ENCODE measurements around the gene HDAC4.

The HDAC4 gene

GRCh38 chr2:239302808-239303557 lies 97.8 kb downstream of the HDAC4 start:
- Histone ChIP-seq H3K36me3 (ENCODE audit: control insufficient read depth in 1 of 2, insufficient read depth in 2 of 2, low read length in 2 of 2) (no peaks in the 10 kb centered on the region), H3K4me2 (ENCODE audit: low read length) (no peak overlapping the region), H3K79me2 (ENCODE audit: control insufficient read depth, insufficient read depth, low read length, poor library complexity) (peaks cover 2% of the 10 kb centered on the region), H3K27me3 (ENCODE audit: insufficient read depth, low read length) (no peaks in the 10 kb centered on the region), H3K9me3 (ENCODE audit: insufficient read depth, low read depth, low read length) (peaks cover 3% of the 10 kb centered on the region), H4K91ac (ENCODE audit: low read depth, low read length) (no peak overlapping the region), H2BK5ac (ENCODE audit: low read depth, low read length, poor library complexity) (no peak overlapping the region), H3K4me3 (ENCODE audit: low read depth, low read length) (no peak overlapping the region), H2AFZ (ENCODE audit: insufficient read depth, low read length, poor library complexity) (no peak overlapping the region), H3K4ac (ENCODE audit: low read depth, low read length) (no peak overlapping the region), H3K23ac (ENCODE audit: low read length) (no peak overlapping the region), H3K27ac (ENCODE audit: low read depth, low read length) (no peak overlapping the region), H2AK5ac (ENCODE audit: low read length) (no peak overlapping the region), H3K4me1 (ENCODE audit: control insufficient read depth in 1 of 2, insufficient read depth in 2 of 2, low read length in 2 of 2) (peaks cover 11 to 15% of the 10 kb centered on the region in 2 experiments), H2BK120ac (ENCODE audit: insufficient read depth, low read length, poor library complexity) (no peak overlapping the region), H3K14ac (ENCODE audit: low read length) (no peak overlapping the region), H2BK12ac (ENCODE audit: low read length) (no peak overlapping the region), H4K8ac (ENCODE audit: low read depth, low read length) (no peak overlapping the region), H3K79me1 (ENCODE audit: low read length) (peaks cover 3% of the 10 kb centered on the region), H3K9ac (ENCODE audit: low read length) (no peak overlapping the region), H4K12ac (ENCODE audit: low read depth, low read length) (no peak overlapping the region), H3K18ac (ENCODE audit: low read length) (no peak overlapping the region)
- DNase-seq, result peak in 1 of 2 donors; percentile 13
- no CpG with 5 or more reads among the region's 28 CpGs for WGBS (ENCODE audit: extremely low coverage, insufficient coverage, insufficient read length)

- Histone ChIP-seq H2BK12ac (ENCODE audit: low read length) (no peak overlapping the region), H2AK5ac (ENCODE audit: low read length) (no peak overlapping the region), H3K14ac (ENCODE audit: low read length) (no peak overlapping the region), H3K79me1 (ENCODE audit: low read length) (peaks cover 3% of the 10 kb centered on the region), H3K4me1 (ENCODE audit: control insufficient read depth in 1 of 2, insufficient read depth in 2 of 2, low read length in 2 of 2) (peaks cover 11 to 15% of the 10 kb centered on the region in 2 experiments), H3K4me2 (ENCODE audit: low read length) (no peak overlapping the region), H3K4me3 (ENCODE audit: low read depth, low read length) (no peak overlapping the region), H3K79me2 (ENCODE audit: control insufficient read depth, insufficient read depth, low read length, poor library complexity) (peaks cover 2% of the 10 kb centered on the region), H3K9me3 (ENCODE audit: insufficient read depth, low read depth, low read length) (peaks cover 3% of the 10 kb centered on the region), H4K12ac (ENCODE audit: low read depth, low read length) (no peak overlapping the region), H3K4ac (ENCODE audit: low read depth, low read length) (no peak overlapping the region), H2BK5ac (ENCODE audit: low read depth, low read length, poor library complexity) (no peak overlapping the region), H4K8ac (ENCODE audit: low read depth, low read length) (no peak overlapping the region), H3K27ac (ENCODE audit: low read depth, low read length) (no peak overlapping the region), H2AFZ (ENCODE audit: insufficient read depth, low read length, poor library complexity) (no peak overlapping the region), H3K36me3 (ENCODE audit: control insufficient read depth in 1 of 2, insufficient read depth in 2 of 2, low read length in 2 of 2) (no peaks in the 10 kb centered on the region), H3K18ac (ENCODE audit: low read length) (no peak overlapping the region), H3K9ac (ENCODE audit: low read length) (no peak overlapping the region), H3K27me3 (ENCODE audit: insufficient read depth, low read length) (no peaks in the 10 kb centered on the region), H3K23ac (ENCODE audit: low read length) (no peak overlapping the region), H4K91ac (ENCODE audit: low read depth, low read length) (no peak overlapping the region), H2BK120ac (ENCODE audit: insufficient read depth, low read length, poor library complexity) (no peak overlapping the region)
- no peak for DNase-seq
- WGBS (ENCODE audit: extremely low coverage, insufficient coverage, insufficient read length), result no CpG with 5 or more reads among the region's 16 CpGs
These were observed 98.6 kb downstream of the HDAC4 start for GRCh38 chr2:239302083-239302807.

GRCh38 chr2:239300871-239301735 lies 99.7 kb downstream of the HDAC4 start:
- no peaks in the 10 kb centered on the region for H3K27me3 ChIP-seq (ENCODE audit: insufficient read depth, low read length)
- no peak overlapping the region for H2AK5ac ChIP-seq (ENCODE audit: low read length)
- no peak overlapping the region for H3K23ac ChIP-seq (ENCODE audit: low read length)
- H3K4me3 ChIP-seq (ENCODE audit: low read depth, low read length), result no peak overlapping the region
- no peak overlapping the region for H3K18ac ChIP-seq (ENCODE audit: low read length)
- no peaks in the 10 kb centered on the region for H3K79me2 ChIP-seq (ENCODE audit: control insufficient read depth, insufficient read depth, low read length, poor library complexity)
- no peak overlapping the region for H3K14ac ChIP-seq (ENCODE audit: low read length)
- no peak overlapping the region for H4K8ac ChIP-seq (ENCODE audit: low read depth, low read length)
- no peak overlapping the region for H4K12ac ChIP-seq (ENCODE audit: low read depth, low read length)
- H2AFZ ChIP-seq (ENCODE audit: insufficient read depth, low read length, poor library complexity), result no peak overlapping the region
- H3K4me2 ChIP-seq (ENCODE audit: low read length), result no peak overlapping the region
- H3K9ac ChIP-seq (ENCODE audit: low read length), result no peak overlapping the region
- no peak overlapping the region for H2BK120ac ChIP-seq (ENCODE audit: insufficient read depth, low read length, poor library complexity)
- no peak overlapping the region for H3K27ac ChIP-seq (ENCODE audit: low read depth, low read length)
- H4K91ac ChIP-seq (ENCODE audit: low read depth, low read length), result no peak overlapping the region
- no peak for DNase-seq
- H2BK5ac ChIP-seq (ENCODE audit: low read depth, low read length, poor library complexity), result no peak overlapping the region
- H3K36me3 ChIP-seq (ENCODE audit: control insufficient read depth in 1 of 2, insufficient read depth in 2 of 2, low read length in 2 of 2), result no peaks in the 10 kb centered on the region
- H3K79me1 ChIP-seq (ENCODE audit: low read length), result peaks cover 3% of the 10 kb centered on the region
- no peak overlapping the region for H2BK12ac ChIP-seq (ENCODE audit: low read length)
- no peak overlapping the region for H3K4ac ChIP-seq (ENCODE audit: low read depth, low read length)
- peaks cover 11 to 15% of the 10 kb centered on the region in 2 experiments for H3K4me1 ChIP-seq (ENCODE audit: control insufficient read depth in 1 of 2, insufficient read depth in 2 of 2, low read length in 2 of 2)
- no CpG with 5 or more reads among the region's 26 CpGs for WGBS (ENCODE audit: extremely low coverage, insufficient coverage, insufficient read length)
- H3K9me3 ChIP-seq (ENCODE audit: insufficient read depth, low read depth, low read length), result peaks cover 3% of the 10 kb centered on the region

- no peak overlapping the region for H2AK5ac ChIP-seq (ENCODE audit: low read length)
- H3K18ac ChIP-seq (ENCODE audit: low read length), result no peak overlapping the region
- H4K8ac ChIP-seq (ENCODE audit: low read depth, low read length), result no peak overlapping the region
- no peak overlapping the region for H4K91ac ChIP-seq (ENCODE audit: low read depth, low read length)
- DNase-seq, result no peak
- H3K4ac ChIP-seq (ENCODE audit: low read depth, low read length), result no peak overlapping the region
- H2BK12ac ChIP-seq (ENCODE audit: low read length), result no peak overlapping the region
- no CpG with 5 or more reads among the region's 5 CpGs for WGBS (ENCODE audit: extremely low coverage, insufficient coverage, insufficient read length)
- H3K23ac ChIP-seq (ENCODE audit: low read length), result no peak overlapping the region
- H3K36me3 ChIP-seq (ENCODE audit: control insufficient read depth in 1 of 2, insufficient read depth in 2 of 2, low read length in 2 of 2), result no peaks in the 10 kb centered on the region
- peaks cover 10% of the 10 kb centered on the region in 2 experiments for H3K4me1 ChIP-seq (ENCODE audit: control insufficient read depth in 1 of 2, insufficient read depth in 2 of 2, low read length in 2 of 2)
- H3K14ac ChIP-seq (ENCODE audit: low read length), result no peak overlapping the region
- no peak overlapping the region for H2AFZ ChIP-seq (ENCODE audit: insufficient read depth, low read length, poor library complexity)
- no peaks in the 10 kb centered on the region for H3K27me3 ChIP-seq (ENCODE audit: insufficient read depth, low read length)
- H3K4me2 ChIP-seq (ENCODE audit: low read length), result no peak overlapping the region
- H4K12ac ChIP-seq (ENCODE audit: low read depth, low read length), result no peak overlapping the region
- H2BK120ac ChIP-seq (ENCODE audit: insufficient read depth, low read length, poor library complexity), result no peak overlapping the region
- peaks cover 3% of the 10 kb centered on the region for H3K9me3 ChIP-seq (ENCODE audit: insufficient read depth, low read depth, low read length)
- H3K79me1 ChIP-seq (ENCODE audit: low read length), result peaks cover 3% of the 10 kb centered on the region
- no peak overlapping the region for H3K9ac ChIP-seq (ENCODE audit: low read length)
- H3K27ac ChIP-seq (ENCODE audit: low read depth, low read length), result no peak overlapping the region
- no peak overlapping the region for H3K4me3 ChIP-seq (ENCODE audit: low read depth, low read length)
- no peaks in the 10 kb centered on the region for H3K79me2 ChIP-seq (ENCODE audit: control insufficient read depth, insufficient read depth, low read length, poor library complexity)
- H2BK5ac ChIP-seq (ENCODE audit: low read depth, low read length, poor library complexity), result no peak overlapping the region
These were observed 100.6 kb downstream of the HDAC4 start for GRCh38 chr2:239300242-239300641.
